ENCODE measurements around the gene DPP3.
"Not testable (repeated sequence)": the region's sequence is repeated elsewhere in the genome, so short reads cannot be mapped to it uniquely, and the experiment has no call there.

The DPP3 gene

GRCh38 chr11:66448523-66448922 is 31.7 kb upstream of the DPP3 start:
- Histone ChIP-seq H3K4me1 (ENCODE audit: control insufficient read depth, insufficient read depth, low read length) (peaks cover 8% of the 10 kb centered on the region), H3K36me3 (ENCODE audit: insufficient read depth, low read length) (no peaks in the 10 kb centered on the region), H3K27me3 (ENCODE audit: control insufficient read depth, insufficient read depth, low read length) (peaks cover 58% of the 10 kb centered on the region), H3K4me2 (ENCODE audit: low read length) (no peak overlapping the region), H3K9ac (ENCODE audit: low read depth, low read length) (no peak overlapping the region), H3K9me3 (replicated peaks; ENCODE audit: low read length) (no peaks in the 10 kb centered on the region), H3K4me3 (ENCODE audit: low read length) (no peak overlapping the region)

GRCh38 chr11:66450560-66450959 is 29.7 kb upstream of the DPP3 start:
- Histone ChIP-seq H3K4me2 (ENCODE audit: low read length) (no peak overlapping the region), H3K4me3 (ENCODE audit: low read length) (no peak overlapping the region), H3K4me1 (ENCODE audit: control insufficient read depth, insufficient read depth, low read length) (no peaks in the 10 kb centered on the region), H3K36me3 (ENCODE audit: insufficient read depth, low read length) (no peaks in the 10 kb centered on the region), H3K9me3 (replicated peaks; ENCODE audit: low read length) (no peaks in the 10 kb centered on the region), H3K27me3 (ENCODE audit: control insufficient read depth, insufficient read depth, low read length) (peaks cover 71% of the 10 kb centered on the region), H3K9ac (ENCODE audit: low read depth, low read length) (no peak overlapping the region)

- H3K36me3 ChIP-seq (ENCODE audit: insufficient read depth, low read length) = no peaks in the 10 kb centered on the region
- no peak overlapping the region for H3K4me2 ChIP-seq (ENCODE audit: low read length)
- no peaks in the 10 kb centered on the region for H3K4me1 ChIP-seq (ENCODE audit: control insufficient read depth, insufficient read depth, low read length)
- H3K9me3 ChIP-seq (replicated peaks; ENCODE audit: low read length) = no peaks in the 10 kb centered on the region
- peaks cover 70% of the 10 kb centered on the region for H3K27me3 ChIP-seq (ENCODE audit: control insufficient read depth, insufficient read depth, low read length)
- no peak overlapping the region for H3K9ac ChIP-seq (ENCODE audit: low read depth, low read length)
- H3K4me3 ChIP-seq (ENCODE audit: low read length) = no peak overlapping the region
Measured at GRCh38 chr11:66451663-66452062, 28.6 kb upstream of the DPP3 start.

GRCh38 chr11:66454247-66454646 is 26.0 kb upstream of the DPP3 start:
- Histone ChIP-seq H3K9ac (ENCODE audit: low read depth, low read length) (no peak overlapping the region), H3K36me3 (ENCODE audit: insufficient read depth, low read length) (no peaks in the 10 kb centered on the region), H3K4me1 (ENCODE audit: control insufficient read depth, insufficient read depth, low read length) (no peaks in the 10 kb centered on the region), H3K4me3 (ENCODE audit: low read length) (no peak overlapping the region), H3K27me3 (ENCODE audit: control insufficient read depth, insufficient read depth, low read length) (peaks cover 53% of the 10 kb centered on the region), H3K9me3 (replicated peaks; ENCODE audit: low read length) (no peaks in the 10 kb centered on the region), H3K4me2 (ENCODE audit: low read length) (no peak overlapping the region)

GRCh38 chr11:66454828-66455227 is 25.4 kb upstream of the DPP3 start:
- Histone ChIP-seq H3K9me3 (replicated peaks; ENCODE audit: low read length) (no peaks in the 10 kb centered on the region), H3K4me1 (ENCODE audit: control insufficient read depth, insufficient read depth, low read length) (no peaks in the 10 kb centered on the region), H3K36me3 (ENCODE audit: insufficient read depth, low read length) (no peaks in the 10 kb centered on the region), H3K4me3 (ENCODE audit: low read length) (no peak overlapping the region), H3K9ac (ENCODE audit: low read depth, low read length) (no peak overlapping the region), H3K4me2 (ENCODE audit: low read length) (no peak overlapping the region), H3K27me3 (ENCODE audit: control insufficient read depth, insufficient read depth, low read length) (peaks cover 53% of the 10 kb centered on the region)

GRCh38 chr11:66457826-66458225 is 22.4 kb upstream of the DPP3 start:
- Histone ChIP-seq H3K4me1 (ENCODE audit: control insufficient read depth, insufficient read depth, low read length) (no peaks in the 10 kb centered on the region), H3K4me3 (ENCODE audit: low read length) (no peak overlapping the region), H3K9me3 (replicated peaks; ENCODE audit: low read length) (no peaks in the 10 kb centered on the region), H3K27me3 (ENCODE audit: control insufficient read depth, insufficient read depth, low read length) (peaks cover 30% of the 10 kb centered on the region), H3K9ac (ENCODE audit: low read depth, low read length) (no peak overlapping the region), H3K36me3 (ENCODE audit: insufficient read depth, low read length) (no peaks in the 10 kb centered on the region), H3K4me2 (ENCODE audit: low read length) (no peak overlapping the region)

- Histone ChIP-seq H3K9ac (ENCODE audit: low read depth, low read length) (no peak overlapping the region), H3K27me3 (ENCODE audit: control insufficient read depth, insufficient read depth, low read length) (peaks cover 28% of the 10 kb centered on the region), H3K9me3 (replicated peaks; ENCODE audit: low read length) (no peaks in the 10 kb centered on the region), H3K4me3 (ENCODE audit: low read length) (no peak overlapping the region), H3K36me3 (ENCODE audit: insufficient read depth, low read length) (no peaks in the 10 kb centered on the region), H3K4me1 (ENCODE audit: control insufficient read depth, insufficient read depth, low read length) (no peaks in the 10 kb centered on the region), H3K4me2 (ENCODE audit: low read length) (no peak overlapping the region)
Measured at GRCh38 chr11:66459138-66459778, 21.0 kb upstream of the DPP3 start.

- no peaks in the 10 kb centered on the region for H3K4me1 ChIP-seq (ENCODE audit: control insufficient read depth, insufficient read depth, low read length)
- no peaks in the 10 kb centered on the region for H3K36me3 ChIP-seq (ENCODE audit: insufficient read depth, low read length)
- peaks cover 18% of the 10 kb centered on the region for H3K27me3 ChIP-seq (ENCODE audit: control insufficient read depth, insufficient read depth, low read length)
- H3K9ac ChIP-seq (ENCODE audit: low read depth, low read length) = no peak overlapping the region
- no peak overlapping the region for H3K4me2 ChIP-seq (ENCODE audit: low read length)
- H3K9me3 ChIP-seq (replicated peaks; ENCODE audit: low read length) = no peaks in the 10 kb centered on the region
- no peak overlapping the region for H3K4me3 ChIP-seq (ENCODE audit: low read length)
Measured at GRCh38 chr11:66462010-66462409, 18.2 kb upstream of the DPP3 start.

GRCh38 chr11:66462911-66463310 is 17.3 kb upstream of the DPP3 start:
- peaks cover 6% of the 10 kb centered on the region for H3K4me1 ChIP-seq (ENCODE audit: control insufficient read depth, insufficient read depth, low read length)
- no peak overlapping the region for H3K4me2 ChIP-seq (ENCODE audit: low read length)
- H3K9ac ChIP-seq (ENCODE audit: low read depth, low read length) = no peak overlapping the region
- H3K36me3 ChIP-seq (ENCODE audit: insufficient read depth, low read length) = no peaks in the 10 kb centered on the region
- H3K4me3 ChIP-seq (ENCODE audit: low read length) = no peak overlapping the region
- peaks cover 14% of the 10 kb centered on the region for H3K27me3 ChIP-seq (ENCODE audit: control insufficient read depth, insufficient read depth, low read length)
- H3K9me3 ChIP-seq (replicated peaks; ENCODE audit: low read length) = no peaks in the 10 kb centered on the region

GRCh38 chr11:66464116-66464515 is 16.1 kb upstream of the DPP3 start:
- not testable (repeated sequence) for H3K4me1 ChIP-seq (ENCODE audit: control insufficient read depth, insufficient read depth, low read length); H3K4me3 ChIP-seq (ENCODE audit: low read length); H3K36me3 ChIP-seq (ENCODE audit: insufficient read depth, low read length); H3K9ac ChIP-seq (ENCODE audit: low read depth, low read length); H3K9me3 ChIP-seq (replicated peaks; ENCODE audit: low read length); H3K4me2 ChIP-seq (ENCODE audit: low read length)
- H3K27me3 ChIP-seq (ENCODE audit: control insufficient read depth, insufficient read depth, low read length) = peaks cover 13% of the 10 kb centered on the region

GRCh38 chr11:66464916-66465315 is 15.3 kb upstream of the DPP3 start:
- H3K9ac ChIP-seq (ENCODE audit: low read depth, low read length) = no peak overlapping the region
- H3K36me3 ChIP-seq (ENCODE audit: insufficient read depth, low read length) = no peaks in the 10 kb centered on the region
- peaks cover 6% of the 10 kb centered on the region for H3K4me1 ChIP-seq (ENCODE audit: control insufficient read depth, insufficient read depth, low read length)
- no peak overlapping the region for H3K4me2 ChIP-seq (ENCODE audit: low read length)
- H3K4me3 ChIP-seq (ENCODE audit: low read length) = no peak overlapping the region
- peaks cover 7% of the 10 kb centered on the region for H3K27me3 ChIP-seq (ENCODE audit: control insufficient read depth, insufficient read depth, low read length)
- no peaks in the 10 kb centered on the region for H3K9me3 ChIP-seq (replicated peaks; ENCODE audit: low read length)

GRCh38 chr11:66465373-66466224 is 14.6 kb upstream of the DPP3 start:
- H3K36me3 ChIP-seq (ENCODE audit: insufficient read depth, low read length) = no peaks in the 10 kb centered on the region
- H3K4me2 ChIP-seq (ENCODE audit: low read length) = peak overlapping the region; percentile 92
- peaks cover 6% of the 10 kb centered on the region for H3K4me1 ChIP-seq (ENCODE audit: control insufficient read depth, insufficient read depth, low read length)
- H3K4me3 ChIP-seq (ENCODE audit: low read length) = no peak overlapping the region
- H3K9me3 ChIP-seq (replicated peaks; ENCODE audit: low read length) = no peaks in the 10 kb centered on the region
- no peak overlapping the region for H3K9ac ChIP-seq (ENCODE audit: low read depth, low read length)
- peaks cover 7% of the 10 kb centered on the region for H3K27me3 ChIP-seq (ENCODE audit: control insufficient read depth, insufficient read depth, low read length)
